ENCODE data around the gene ZDHHC17. TPM values are rescaled to one million over a fixed set of nuclear protein-coding genes. Genes with fewer than 3 reads are reported as not detected.
"Not testable (repeated sequence)": the region's sequence is repeated elsewhere in the genome, so short reads cannot be mapped to it uniquely, and the experiment has no call there.

ZDHHC17 gene
- total RNA-seq, 1 donor: 46.0 TPM

DNA sequence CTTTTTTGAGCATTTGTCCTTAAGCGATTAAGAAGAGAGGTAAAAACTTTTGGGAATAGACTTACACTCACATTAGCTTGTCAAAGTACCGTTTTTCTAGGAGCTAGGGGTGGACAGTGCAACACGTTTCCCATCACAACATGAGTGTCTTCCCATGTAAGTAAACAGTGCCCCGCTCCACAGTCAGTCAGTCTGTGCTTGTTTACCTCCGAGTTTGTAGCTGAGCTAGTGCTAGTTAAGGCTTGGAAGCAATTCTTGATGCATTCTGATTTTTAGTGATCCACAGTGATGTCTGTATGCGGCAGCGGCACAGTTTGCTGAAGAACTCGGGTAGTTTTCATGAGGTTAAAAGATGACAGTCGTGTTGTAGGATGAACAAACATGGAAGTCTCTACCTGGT is 941 bp downstream of the ZDHHC17 start:
- DNase-seq (ENCODE audit: low read depth in 2 of 3, low spot score in 2 of 3): peak in 1 of 3 donors; percentile 5

DNA sequence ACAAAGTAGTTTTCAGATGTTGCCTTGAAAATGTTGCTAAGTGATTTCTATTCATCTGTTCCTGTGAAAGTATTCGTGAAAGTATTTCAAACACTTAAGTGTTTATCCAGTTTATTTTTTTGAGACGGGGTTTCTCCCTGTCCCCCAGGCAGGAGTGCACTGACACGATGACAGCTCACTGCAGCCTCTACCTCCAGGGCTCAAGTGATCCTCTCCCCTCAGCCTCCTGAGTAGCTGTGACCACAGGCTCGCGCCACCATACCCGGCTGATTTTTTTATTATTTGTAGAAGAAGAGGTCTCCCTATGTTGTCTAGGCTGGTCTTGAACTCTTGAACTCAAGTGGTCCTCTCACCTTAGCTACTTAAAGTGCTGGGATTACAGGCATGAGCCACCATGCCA is 1.7 kb downstream of the ZDHHC17 start:
- no peak for DNase-seq (ENCODE audit: low read depth in 2 of 3, low spot score in 2 of 3)

DNA sequence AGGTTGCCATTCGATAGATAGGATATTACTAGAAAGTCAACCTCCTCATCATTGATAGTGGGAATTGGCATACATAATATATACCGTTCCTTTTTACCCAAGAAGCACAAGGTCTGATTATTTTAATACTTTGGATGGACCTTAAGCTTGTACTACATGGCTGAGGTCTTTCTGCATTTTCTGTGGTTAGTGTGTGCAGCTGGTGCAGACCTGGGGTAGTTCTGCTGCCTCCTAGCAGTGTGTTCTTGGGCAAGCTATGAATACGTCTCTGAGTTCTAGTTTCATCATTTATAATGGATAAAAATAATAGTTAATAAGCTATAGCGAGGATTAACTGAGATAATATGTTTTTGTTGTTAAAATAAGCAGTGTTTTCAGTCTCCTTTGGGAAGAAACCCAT is 2.2 kb downstream of the ZDHHC17 start:
- DNase-seq (ENCODE audit: low read depth in 2 of 3, low spot score in 2 of 3): no peak

DNA sequence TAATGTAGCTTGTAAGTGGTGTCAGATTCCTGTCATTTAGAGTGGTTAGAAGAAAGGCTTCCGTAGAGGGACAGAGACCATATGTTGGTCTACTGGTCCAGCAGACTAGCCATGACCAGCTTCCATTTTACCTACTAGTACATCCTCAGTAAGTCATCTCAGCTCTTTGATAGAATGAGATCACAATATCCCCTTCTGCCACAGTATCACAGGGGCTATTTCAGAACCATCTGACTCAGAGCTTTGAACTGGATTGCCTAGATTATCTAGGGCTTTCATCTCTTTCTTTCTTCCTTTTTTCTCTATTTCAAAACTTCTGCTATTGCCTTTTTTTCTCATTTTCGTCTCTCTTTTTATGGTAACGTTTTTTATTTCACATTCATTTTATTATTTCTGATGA is 4.7 kb downstream of the ZDHHC17 start:
- DNase-seq (ENCODE audit: low read depth in 2 of 3, low spot score in 2 of 3): peak in 1 of 3 donors; percentile 17

DNA sequence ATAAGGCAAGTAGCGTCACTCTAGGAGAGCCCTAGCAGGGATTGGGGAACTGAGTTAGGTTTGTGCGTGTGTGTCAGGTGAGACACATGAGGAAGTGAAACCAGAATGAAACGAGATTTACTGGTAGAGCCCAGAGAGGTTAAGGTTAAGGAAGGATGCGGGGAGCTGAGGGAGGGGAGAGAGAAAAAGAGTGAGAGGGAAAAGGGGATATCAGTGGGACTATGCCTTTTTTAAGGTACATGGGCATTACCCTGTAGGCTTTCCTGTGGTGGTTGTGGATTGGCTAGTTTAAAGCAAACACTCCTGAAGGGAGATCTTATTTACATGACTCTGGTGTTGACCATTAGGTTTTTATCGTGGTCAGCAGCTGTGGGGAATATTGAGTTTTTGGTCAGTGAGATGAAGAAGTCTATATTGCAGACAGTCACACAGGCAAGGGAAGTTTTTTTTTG is 13.9 kb downstream of the ZDHHC17 start:
- peak in 2 of 3 donors; percentile 17 to 39 for DNase-seq (ENCODE audit: low read depth in 2 of 3, low spot score in 2 of 3)

DNA sequence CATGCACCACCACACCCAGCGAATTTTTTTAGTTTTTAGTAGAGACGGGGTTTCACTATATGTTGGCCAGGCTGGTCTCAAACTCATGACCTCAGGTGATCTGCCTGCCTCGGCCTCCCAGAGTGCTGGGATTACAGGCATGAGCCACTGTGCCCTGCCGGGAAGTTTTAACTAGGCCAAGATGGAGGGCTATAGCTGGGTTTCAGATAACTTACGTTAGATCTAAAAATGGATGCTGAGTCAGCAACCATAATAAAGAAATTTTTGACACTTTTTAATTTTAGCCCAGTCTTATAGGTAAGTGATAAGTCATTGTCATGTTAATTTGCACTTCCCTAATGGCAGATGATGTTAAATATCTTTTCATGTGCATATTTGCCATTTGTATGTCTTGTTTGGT is 14.4 kb downstream of the ZDHHC17 start:
- DNase-seq (ENCODE audit: low read depth in 2 of 3, low spot score in 2 of 3): no peak

DNA sequence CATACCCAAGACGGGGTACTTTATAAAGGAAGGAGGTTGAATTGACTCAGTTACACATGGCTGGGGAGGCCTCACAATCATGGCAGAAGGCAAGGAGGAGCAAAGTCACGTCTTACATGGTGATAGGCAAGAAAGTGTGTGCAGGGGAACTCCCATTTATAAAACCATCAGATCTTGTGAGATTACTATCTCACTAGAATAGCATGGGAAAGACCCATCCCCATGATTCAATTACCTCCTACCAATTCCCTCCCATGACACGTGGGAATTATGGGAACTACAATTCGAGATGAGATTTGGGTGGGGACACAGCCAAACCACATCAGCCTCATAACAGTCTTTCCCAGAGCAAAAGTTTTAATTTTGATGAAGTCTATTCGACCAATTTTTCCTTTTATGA is 15.4 kb downstream of the ZDHHC17 start:
- not testable (repeated sequence) for DNase-seq (ENCODE audit: low read depth in 2 of 3, low spot score in 2 of 3)

DNA sequence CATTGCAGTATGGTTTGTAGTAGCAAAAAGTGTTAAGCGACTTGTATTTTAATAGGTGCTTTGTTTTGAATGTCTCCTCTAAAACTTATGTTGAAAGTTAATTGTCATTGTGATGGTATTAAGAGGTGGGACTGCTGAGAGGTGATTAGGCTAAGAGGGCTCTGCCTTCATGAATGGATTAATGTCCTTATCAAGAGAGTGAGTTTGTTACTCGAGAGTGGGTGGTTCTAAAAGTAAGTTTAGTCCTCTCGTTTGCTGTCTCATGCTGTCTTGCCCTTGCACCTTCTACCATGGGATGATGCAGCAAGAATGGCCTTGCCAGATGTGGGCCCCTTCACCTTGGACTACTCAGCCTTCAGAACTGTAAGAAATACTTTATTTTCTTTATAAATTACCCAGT is 17.4 kb downstream of the ZDHHC17 start:
- DNase-seq (ENCODE audit: low read depth in 2 of 3, low spot score in 2 of 3): no peak

DNA sequence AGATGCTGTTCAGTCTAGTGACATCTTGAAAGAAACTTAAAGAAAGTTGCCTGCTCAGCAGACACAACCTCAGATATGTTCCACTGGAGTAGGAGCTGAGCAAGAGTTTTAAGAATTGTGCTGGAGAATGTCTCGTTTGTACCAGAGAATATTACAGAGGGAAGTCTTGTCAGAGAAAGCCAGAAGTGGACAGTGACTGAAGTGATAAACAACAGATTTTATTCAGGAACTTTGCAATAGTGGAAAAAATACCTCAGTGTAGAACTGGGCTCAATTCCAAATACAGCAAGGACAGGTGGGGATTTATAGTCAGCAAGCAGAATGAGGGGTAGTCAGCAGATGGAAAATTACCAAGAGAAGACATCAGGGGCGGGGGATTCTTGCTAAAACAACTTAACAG is 18.6 kb downstream of the ZDHHC17 start:
- no peak for DNase-seq (ENCODE audit: low read depth in 2 of 3, low spot score in 2 of 3)

DNA sequence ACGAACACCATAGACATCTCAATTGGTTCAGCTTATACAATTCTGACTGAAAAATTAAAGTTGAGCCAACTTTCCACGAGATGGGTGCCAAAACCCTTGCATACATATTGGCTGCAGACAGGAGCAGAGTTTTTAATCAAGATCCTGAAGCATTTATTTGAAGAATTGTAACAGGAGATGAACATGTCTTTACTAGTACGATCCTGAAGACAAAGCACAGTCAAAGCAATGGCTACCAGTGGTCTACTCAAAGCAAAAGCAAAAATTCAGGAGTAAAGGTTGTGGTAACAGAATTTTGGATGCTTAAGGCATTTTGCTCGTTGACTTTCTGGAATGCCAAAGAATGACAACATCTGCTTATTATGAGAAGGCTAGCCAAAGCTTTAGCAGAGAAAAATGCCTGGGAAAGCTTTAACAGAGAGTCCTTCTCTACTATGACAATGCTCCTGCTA is 20.7 kb downstream of the ZDHHC17 start:
- DNase-seq (ENCODE audit: low read depth in 2 of 3, low spot score in 2 of 3): no peak

DNA sequence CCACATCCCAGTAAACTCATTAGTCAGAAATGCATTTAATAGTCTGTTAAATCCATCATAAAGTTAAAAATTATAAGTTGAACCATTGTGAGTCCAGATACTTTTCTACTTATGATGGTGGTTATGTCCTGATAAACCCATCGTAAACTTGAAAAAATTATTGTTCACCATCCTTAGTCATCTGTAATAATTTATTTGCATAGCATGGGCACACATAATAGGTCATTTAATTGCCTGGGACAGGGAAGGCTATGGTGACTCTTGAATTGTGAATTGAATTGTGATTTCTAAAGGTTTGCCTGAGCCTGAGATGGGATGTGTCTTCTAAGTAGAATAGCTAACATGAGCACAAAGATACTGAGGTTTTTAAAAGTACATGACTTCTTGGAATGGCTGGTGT is 21.5 kb downstream of the ZDHHC17 start:
- no peak for DNase-seq (ENCODE audit: low read depth in 2 of 3, low spot score in 2 of 3)

DNA sequence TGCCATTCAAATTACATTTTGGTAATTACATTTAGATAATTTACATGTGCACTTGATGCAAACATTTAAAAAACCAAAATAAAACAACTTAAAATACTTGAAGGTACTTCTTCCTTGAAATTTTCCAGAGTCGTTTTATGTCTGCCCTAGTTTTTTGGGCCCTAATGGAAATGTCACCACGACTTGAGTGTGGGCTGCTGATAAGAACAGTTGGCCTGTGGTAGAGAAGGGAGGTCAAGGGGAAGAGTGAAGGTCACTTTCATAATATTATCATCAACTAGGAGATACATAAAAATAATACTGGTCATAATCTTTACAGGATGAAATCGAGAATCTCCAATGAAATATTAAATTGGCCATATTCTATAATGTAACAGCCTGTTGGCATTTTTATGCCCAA is 23.1 kb downstream of the ZDHHC17 start:
- no peak for DNase-seq (ENCODE audit: low read depth in 2 of 3, low spot score in 2 of 3)

DNA sequence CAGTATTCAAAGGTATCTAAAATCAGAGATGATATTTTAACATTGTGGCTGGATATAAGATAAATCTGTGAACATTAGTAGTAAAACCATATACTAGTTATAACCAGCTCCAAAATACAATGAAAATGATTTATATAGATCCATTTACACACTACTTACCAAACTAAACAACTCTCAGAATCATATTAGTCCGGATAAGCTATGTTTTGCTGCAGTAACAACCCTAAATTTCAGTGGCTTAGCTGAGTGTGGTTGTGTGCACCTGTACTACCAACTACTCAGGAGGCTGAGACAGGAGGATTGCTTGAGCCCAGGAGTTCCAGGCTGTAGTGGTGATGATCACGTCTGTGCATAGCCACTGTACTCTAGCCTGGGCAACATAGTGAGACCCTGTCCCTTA is 23.8 kb downstream of the ZDHHC17 start:
- DNase-seq (ENCODE audit: low read depth in 2 of 3, low spot score in 2 of 3): no peak

DNA sequence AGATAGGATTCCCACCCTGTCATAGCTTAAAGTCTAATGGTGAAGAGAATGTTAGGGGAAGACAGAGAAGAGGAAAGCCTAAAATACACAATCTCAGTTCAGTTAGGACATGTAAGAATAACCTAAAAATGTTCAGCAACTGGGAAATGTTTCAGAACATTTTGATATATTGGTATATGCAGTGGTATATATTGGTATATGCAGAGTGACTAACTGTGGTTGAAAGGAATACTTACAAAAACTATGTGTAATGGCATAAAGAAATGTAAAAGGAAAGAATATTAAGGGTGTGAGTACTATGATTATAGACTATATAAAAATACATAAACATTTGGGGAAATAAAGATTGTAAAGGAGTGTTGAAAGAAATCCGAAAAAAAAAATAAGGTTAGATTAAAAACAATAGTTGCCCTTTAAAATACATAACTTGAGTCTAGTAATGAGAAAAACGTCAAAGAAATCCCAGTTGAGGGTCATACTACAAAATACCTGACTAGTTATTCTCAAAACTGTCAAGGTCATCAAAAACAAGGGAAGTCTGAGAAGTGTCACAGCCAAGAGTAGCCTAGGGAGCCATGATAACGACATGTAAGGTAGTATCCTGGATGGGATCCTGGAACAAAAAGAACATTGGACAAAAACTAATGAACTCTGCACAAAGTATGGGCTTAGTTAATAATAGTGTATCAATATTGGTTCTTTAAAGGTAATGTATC is 25.6 kb downstream of the ZDHHC17 start:
- DNase-seq (ENCODE audit: low read depth in 2 of 3, low spot score in 2 of 3): no peak

DNA sequence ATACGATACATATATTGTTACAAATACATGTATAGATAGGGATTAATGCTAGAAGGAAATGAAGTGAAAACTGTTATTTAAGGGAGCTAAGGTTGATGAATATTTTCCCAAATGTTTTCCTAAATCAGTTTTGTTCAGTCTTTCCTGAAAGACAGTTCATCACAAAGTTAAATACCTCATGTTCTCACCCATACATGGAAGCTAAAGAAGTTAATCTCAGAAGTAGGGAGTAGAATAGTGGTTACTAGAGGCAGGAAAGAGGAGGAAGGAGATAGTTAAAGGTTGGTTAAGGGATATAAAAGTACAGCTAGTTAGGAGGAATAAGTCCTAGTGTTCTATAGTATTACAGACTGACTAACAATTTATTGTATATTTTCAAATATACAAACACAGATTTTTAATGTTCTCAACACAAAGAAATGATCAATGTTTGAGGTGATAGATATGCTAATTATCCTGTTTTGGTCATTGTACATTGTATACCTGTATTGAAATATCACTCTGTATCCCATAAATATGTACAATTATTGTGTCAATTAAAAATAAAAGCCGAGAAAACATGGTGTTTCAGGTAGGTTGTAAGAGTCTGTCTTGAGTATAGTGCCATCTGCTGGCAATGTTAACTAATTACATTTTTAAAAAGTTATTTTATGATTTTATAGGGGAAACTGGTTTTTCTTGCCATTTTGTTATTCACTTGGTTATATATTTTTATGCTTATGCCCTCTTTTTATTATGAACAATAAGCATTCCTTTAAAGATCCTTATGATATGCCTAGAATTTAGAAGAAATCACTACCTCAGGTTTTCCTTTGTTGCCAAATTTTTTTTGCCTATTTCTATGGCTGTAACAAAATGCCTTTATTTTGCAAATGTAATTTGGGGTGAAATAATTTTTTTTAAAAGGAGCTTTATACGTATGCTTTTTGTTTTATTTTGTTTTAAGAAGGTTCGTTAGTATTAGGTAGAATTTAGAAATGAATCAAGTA is 26.9 kb downstream of the ZDHHC17 start:
- peak; percentile 9 to 47 (median 10) for DNase-seq (ENCODE audit: low read depth in 2 of 3, low spot score in 2 of 3)

DNA sequence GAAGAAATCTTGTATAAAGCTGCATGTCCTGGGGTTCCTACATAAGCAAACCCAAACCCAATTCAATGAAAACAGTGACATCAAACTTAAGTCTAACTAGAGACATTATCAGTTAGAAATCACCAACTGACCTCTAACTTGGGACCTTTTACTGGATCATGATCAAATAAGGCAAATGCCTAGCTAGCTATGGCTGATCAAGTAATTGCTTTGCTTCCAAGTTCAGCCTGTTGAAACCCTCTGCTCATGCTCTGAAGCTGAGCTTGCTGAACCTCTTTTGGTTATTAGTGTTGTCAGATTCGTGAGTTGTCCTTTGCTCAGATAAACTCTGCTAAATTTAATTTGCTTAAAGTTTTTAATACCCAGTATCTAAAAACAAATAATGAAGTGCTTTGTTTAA is 28.9 kb downstream of the ZDHHC17 start:
- no peak for DNase-seq (ENCODE audit: low read depth in 2 of 3, low spot score in 2 of 3)

DNA sequence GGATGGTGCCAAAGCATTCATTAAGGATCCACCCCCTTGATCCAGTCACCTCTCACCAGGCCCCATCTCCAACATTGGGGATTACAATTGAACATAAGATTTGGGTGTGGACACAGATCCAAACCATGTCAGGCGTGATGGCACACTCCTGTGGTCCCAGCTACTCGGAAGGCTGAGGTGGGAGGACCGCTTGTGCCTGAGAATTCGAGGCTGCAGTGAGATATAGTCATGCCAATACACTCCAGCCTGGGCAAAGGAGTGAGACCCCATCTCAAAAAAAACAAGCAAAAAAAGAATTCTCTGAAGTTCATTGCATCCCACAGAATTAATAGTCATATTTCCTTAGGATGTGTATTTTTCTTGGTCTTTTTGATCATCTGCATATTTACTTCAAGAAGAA is 34.9 kb downstream of the ZDHHC17 start:
- DNase-seq (ENCODE audit: low read depth in 2 of 3, low spot score in 2 of 3): no peak

DNA sequence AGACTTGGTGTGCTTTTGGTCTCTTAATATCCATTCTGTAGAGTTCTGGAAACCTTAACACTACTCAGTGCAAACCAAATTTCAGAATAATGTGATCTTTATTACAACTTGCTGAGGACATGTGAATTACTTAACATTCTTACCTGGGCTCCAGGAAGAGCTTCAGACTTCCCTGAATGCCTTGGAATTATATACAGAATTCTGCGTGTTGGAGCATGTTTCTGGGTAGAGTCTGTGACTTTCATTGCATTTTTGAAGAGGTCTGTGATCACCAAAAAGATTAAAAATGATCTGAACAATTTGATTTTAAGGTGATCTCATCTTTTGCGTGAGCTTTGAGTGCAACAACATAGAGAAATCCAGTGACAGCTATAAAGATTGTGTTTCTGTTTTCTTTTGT is 35.4 kb downstream of the ZDHHC17 start:
- DNase-seq (ENCODE audit: low read depth in 2 of 3, low spot score in 2 of 3): no peak

DNA sequence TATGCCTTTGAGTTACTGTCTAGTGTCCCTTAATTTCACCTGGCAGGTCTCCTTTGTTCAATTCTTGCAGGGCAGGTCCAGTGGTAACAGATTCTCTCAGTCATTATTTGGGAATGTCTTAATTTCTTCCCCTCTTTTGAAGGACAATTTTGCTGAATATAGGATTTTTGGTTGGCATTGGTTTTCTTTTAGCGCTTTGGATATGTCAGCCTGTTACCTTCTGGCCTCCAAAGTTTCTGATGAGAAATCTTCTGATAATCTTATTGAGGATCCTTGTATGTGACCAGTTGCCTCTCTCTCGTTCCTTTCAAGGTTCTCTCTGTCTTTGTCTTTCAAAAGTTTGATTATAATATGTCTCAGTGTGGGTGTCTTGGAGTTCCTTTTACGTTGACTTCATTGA is 38.1 kb downstream of the ZDHHC17 start:
- DNase-seq (ENCODE audit: low read depth in 2 of 3, low spot score in 2 of 3): peak in 1 of 3 donors; percentile 8

DNA sequence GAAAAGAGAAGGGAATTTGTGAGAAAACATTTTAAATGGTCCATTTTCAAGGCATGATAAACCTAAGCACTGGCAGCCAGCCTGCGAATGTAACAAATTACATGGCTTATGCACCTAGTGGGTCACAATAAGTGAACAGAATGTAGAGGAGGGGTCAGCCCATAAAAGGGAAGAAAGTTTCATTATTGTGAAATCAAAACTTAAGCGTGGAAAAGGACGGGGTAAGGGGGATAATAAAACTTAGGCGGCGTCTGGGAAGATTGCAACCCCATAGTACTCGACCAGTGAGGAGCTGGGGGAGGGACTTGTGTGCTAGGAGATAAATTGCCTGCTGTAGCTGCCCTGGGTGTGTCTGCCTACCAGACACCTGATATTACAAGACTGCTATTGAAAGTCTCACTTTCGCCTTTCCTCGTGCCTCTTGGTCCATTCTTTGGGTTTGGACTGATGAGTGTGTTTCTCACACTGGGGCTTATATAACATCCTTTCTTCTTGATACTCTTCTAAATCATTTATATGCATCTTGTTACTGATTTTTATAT is 40.6 kb downstream of the ZDHHC17 start:
- no peak for DNase-seq (ENCODE audit: low read depth in 2 of 3, low spot score in 2 of 3)

DNA sequence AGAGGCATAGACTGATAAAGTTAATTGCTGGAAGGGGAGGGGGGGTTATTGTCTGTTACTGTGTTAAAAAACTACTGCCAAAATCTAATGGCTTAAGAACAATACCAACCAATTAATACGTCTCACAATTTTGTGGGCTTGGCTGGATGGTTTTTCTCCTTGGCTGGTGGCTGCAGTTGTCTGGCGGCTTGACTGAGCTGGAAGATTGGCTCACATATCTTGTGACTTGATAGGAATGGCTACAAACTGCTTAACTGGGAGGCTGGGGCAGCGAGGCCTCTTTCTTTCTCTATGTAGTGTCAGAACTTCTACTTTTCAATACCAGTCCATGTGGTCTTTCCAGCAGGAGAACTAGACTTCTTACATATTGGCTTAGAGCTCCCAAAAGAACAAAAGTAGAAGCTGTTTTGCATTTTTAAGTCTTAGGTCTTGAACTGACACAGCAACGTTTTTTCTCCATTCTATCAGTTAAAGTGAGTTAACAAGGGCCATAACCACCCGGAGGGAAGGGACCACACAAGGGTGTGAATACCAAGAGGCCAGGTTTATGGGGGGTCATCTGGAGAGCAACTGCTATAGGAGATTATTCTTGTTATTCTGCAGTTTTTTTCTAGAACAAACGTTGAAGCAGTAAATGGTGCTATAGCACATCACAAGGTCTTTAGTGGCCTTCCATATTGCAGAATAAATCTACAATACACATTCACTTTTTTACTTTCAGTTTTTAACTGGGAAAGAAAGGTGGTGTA is 46.9 kb downstream of the ZDHHC17 start:
- no peak for DNase-seq (ENCODE audit: low read depth in 2 of 3, low spot score in 2 of 3)

Data from hematopoietic multipotent progenitor cell (in vitro differentiated cells).